Activated naive CD4-positive, alpha-beta T cell treated with anti-CD3 and anti-CD28 coated beads, Interleukin-2, amount 10 ng/mL, durations not matched to agents 7 days and 5 days (primary cell): ENCODE measurements around the gene HSD11B2.
A peak's percentile ranks its signal among the peaks of the same experiment; 100 is the strongest.
"Not testable (repeated sequence)": the region's sequence is repeated elsewhere in the genome, so short reads cannot be mapped to it uniquely, and the experiment has no call there.

Experiments used
- CTCF ChIA-PET: fragments of 350-600 bp; sonication (Branson Sonifier 250); formaldehyde crosslinking; loops from one replicate; lab custom pipeline; 2021; ENCODE audit warnings: antibody characterized with exemption; lab: Charles Lee
- DNase-seq: peaks from one replicate; pipeline ENCODE4 v3.0.0-alpha.2; 2020
- H3K27ac Mint-ChIP-seq: one replicate; pipeline ENCODE4 v1.8.0; 2021; ENCODE audit warnings: mild to moderate bottlenecking, moderate library complexity, mixed read lengths
- H3K27me3 Mint-ChIP-seq: one replicate; pipeline ENCODE4 v1.8.0; 2021; ENCODE audit warnings: mild to moderate bottlenecking, mixed read lengths
- H3K36me3 Mint-ChIP-seq: one replicate; pipeline ENCODE4 v1.8.0; 2021; ENCODE audit warnings: mixed read lengths
- H3K4me1 Mint-ChIP-seq: one replicate; pipeline ENCODE4 v1.8.0; 2021; ENCODE audit warnings: mixed read lengths
- H3K4me3 Mint-ChIP-seq: one replicate; pipeline ENCODE4 v1.8.0; 2021; ENCODE audit warnings: mild to moderate bottlenecking, moderate library complexity, mixed read lengths
- H3K9me3 Mint-ChIP-seq: one replicate; pipeline ENCODE4 v1.8.0; 2021; ENCODE audit warnings: mixed read lengths

Gene HSD11B2

DNA sequence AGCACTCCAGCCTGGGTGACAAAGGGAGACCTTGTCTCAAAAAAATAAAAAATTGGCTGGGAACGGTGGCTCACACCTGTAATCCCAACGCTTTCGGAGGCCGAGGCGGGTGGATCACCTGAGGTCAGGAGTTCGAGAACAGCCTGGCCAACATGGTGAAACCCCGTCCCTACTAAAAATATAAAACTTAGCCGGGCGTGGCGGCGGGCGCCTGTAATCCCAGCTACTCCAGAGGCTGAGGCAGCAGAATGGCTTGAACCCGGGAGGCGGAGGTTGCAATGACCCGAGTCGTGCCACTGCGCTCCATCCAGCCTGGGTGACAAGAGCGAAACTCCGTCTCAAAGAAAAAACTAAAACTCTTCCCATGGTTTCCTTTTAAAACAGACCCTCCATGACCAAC is 15.5 kb upstream of the HSD11B2 start:
- not testable (repeated sequence) for H3K27ac Mint-ChIP-seq, H3K9me3 Mint-ChIP-seq, DNase-seq, H3K36me3 Mint-ChIP-seq
- Mint-ChIP-seq H3K27me3 (peaks cover 80% of the 10 kb centered on the region), H3K4me1 (peaks cover 11% of the 10 kb centered on the region), H3K4me3 (peak overlapping the region; percentile 46)
- CTCF ChIA-PET = interaction anchor here (1.4 to 2.6 kb wide), 2 partner anchors 13 to 155 kb away, joined by 4 to 13 read pairs; no protein-coding TSS in a partner anchor

GRCh38 chr16:67415872-67416793 is 14.8 kb upstream of the HSD11B2 start, which contains the start of gene ZDHHC1:
ZDHHC1 (minus strand) TSS chr16:67416477; CDS start chr16:67407775, 8,702 bp downstream.
- peak within 1 kb of the TSS; percentile 63 for H3K4me3 Mint-ChIP-seq
- peaks cover 83% of the 10 kb centered on the region for H3K27me3 Mint-ChIP-seq
- CTCF ChIA-PET = interaction anchor here (0.6 to 3.1 kb wide), 5 partner anchors 11 to 451 kb away, joined by 3 to 23 read pairs (median 4); no protein-coding TSS in a partner anchor
- H3K9me3 Mint-ChIP-seq = no peaks in the 10 kb centered on the region
- DNase-seq = peak; percentile 54
- no peaks in the 10 kb centered on the region for H3K36me3 Mint-ChIP-seq
- H3K4me1 Mint-ChIP-seq = peaks cover 11% of the 10 kb centered on the region
- H3K27ac Mint-ChIP-seq = no peak within 1 kb of the TSS

DNA sequence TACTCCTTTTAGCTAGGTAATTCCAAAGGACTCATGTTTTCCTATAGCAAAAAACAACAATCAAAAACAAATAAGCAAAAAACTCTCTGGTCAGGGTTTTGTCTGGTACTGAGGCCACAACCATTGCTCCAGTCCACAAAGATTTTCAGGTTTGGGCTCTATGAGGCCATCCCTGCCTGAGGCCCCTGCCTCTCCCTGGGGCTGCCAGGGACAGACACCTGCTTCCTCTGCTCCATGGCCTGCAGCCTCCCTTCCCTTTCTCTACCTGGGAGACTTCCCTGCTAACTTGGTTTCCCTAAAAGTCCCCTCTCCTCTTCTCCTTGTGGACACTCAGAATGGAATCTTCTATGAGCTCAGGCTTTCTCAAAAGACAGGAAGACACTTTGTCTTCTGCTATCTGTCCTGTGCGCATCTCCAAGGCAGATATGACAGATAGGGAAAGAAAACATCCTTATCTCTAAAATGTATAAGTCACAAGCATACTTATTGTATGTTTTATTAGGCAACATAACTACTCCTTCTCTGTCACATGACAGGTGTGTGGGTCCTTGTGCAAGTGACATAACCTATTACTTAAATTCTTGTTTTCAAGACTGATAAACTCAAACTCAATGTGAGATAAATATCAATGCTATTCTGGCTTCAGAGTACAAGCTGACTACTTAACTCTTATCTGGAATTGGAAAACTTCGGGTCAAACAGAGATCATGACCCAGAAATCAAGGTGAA is 13.4 kb upstream of the HSD11B2 start:
- no peak for DNase-seq
- H3K4me1 Mint-ChIP-seq = peaks cover 11% of the 10 kb centered on the region
- no peaks in the 10 kb centered on the region for H3K9me3 Mint-ChIP-seq
- peak overlapping the region; percentile 8 for H3K4me3 Mint-ChIP-seq
- no peak overlapping the region for H3K27ac Mint-ChIP-seq
- H3K27me3 Mint-ChIP-seq = peaks cover 85% of the 10 kb centered on the region
- H3K36me3 Mint-ChIP-seq = no peaks in the 10 kb centered on the region
- CTCF ChIA-PET = interaction anchor here (0.6 to 3.1 kb wide), 4 partner anchors 9 to 173 kb away, joined by 3 to 23 read pairs (median 4); no protein-coding TSS in a partner anchor

DNA sequence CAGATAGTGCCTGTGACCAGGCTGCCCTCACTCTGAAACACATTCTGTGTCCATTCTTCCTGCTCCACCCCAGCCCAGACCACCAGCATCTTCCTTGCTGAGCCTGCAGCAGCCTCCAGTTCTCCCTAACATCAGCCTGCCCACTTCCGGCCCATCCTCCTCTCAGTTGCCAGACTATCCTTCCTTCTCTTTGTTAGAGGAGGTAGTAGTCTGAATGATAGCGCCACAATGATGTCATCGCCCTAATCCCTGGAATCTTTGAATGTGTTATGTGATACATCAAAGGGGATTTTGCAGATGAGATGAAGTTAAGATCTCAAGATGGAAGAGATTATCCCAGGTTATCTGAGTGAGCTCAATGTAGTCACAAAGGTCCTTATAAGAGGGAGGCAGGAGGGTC is 11.4 kb upstream of the HSD11B2 start:
- CTCF ChIA-PET = no interaction called here
- H3K27me3 Mint-ChIP-seq = peaks cover 88% of the 10 kb centered on the region
- no peak overlapping the region for H3K4me3 Mint-ChIP-seq
- H3K9me3 Mint-ChIP-seq = no peaks in the 10 kb centered on the region
- no peak for DNase-seq
- H3K27ac Mint-ChIP-seq = no peak overlapping the region
- no peaks in the 10 kb centered on the region for H3K36me3 Mint-ChIP-seq
- H3K4me1 Mint-ChIP-seq = peaks cover 11% of the 10 kb centered on the region

- Mint-ChIP-seq H3K4me1 (peaks cover 11% of the 10 kb centered on the region), H3K27ac (no peak overlapping the region), H3K9me3 (no peaks in the 10 kb centered on the region), H3K36me3 (no peaks in the 10 kb centered on the region), H3K4me3 (no peak overlapping the region), H3K27me3 (peaks cover 88% of the 10 kb centered on the region)
- no peak for DNase-seq
- CTCF ChIA-PET = no interaction called here
Observed at GRCh38 chr16:67419931-67420330, 11.0 kb upstream of the HSD11B2 start.

- Mint-ChIP-seq H3K4me3 (no peak overlapping the region), H3K36me3 (no peaks in the 10 kb centered on the region), H3K9me3 (no peaks in the 10 kb centered on the region), H3K4me1 (peaks cover 9% of the 10 kb centered on the region), H3K27ac (no peak overlapping the region), H3K27me3 (peaks cover 88% of the 10 kb centered on the region)
- CTCF ChIA-PET = interaction anchor here (1.0 to 2.2 kb wide), 4 partner anchors 13 to 45 kb away, joined by 3 to 7 read pairs (median 5); no protein-coding TSS in a partner anchor
- DNase-seq = no peak
Observed at GRCh38 chr16:67421030-67421429, 9.9 kb upstream of the HSD11B2 start.

DNA sequence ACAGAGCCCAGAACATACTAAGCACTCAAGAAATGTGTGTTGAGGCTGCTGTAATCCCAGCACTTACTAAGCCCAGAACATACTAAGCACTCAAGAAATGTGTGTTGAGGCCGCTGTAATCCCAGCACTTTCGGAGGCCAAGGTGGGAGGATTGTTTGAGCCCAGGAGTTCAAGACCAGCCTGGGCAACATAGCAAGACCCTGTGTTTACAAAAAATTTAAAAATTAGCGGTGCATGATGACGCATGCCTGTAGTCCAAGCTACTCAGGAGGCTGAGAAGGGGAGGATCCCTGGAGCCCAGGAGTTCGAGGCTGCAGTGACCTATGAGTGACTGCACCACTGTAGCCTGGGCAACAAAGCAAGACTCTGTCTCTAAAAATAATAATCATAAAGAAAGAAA is 7.9 kb upstream of the HSD11B2 start:
- no peak overlapping the region for H3K27ac Mint-ChIP-seq
- DNase-seq = no peak
- no peaks in the 10 kb centered on the region for H3K36me3 Mint-ChIP-seq
- H3K4me3 Mint-ChIP-seq = no peak overlapping the region
- no peaks in the 10 kb centered on the region for H3K9me3 Mint-ChIP-seq
- no peaks in the 10 kb centered on the region for H3K4me1 Mint-ChIP-seq
- peaks cover 89% of the 10 kb centered on the region for H3K27me3 Mint-ChIP-seq
- CTCF ChIA-PET = interaction anchor here (0.9 to 1.0 kb wide), 2 partner anchors 42 to 97 kb away, joined by 3 read pairs; no protein-coding TSS in a partner anchor

- CTCF ChIA-PET = interaction anchor here (0.9 kb wide), 2 partner anchors 31 to 41 kb away, joined by 3 read pairs; partner anchors contain the start of gene TPPP3
- Mint-ChIP-seq H3K4me1 (no peaks in the 10 kb centered on the region), H3K36me3 (no peaks in the 10 kb centered on the region), H3K4me3 (no peak overlapping the region), H3K9me3 (no peaks in the 10 kb centered on the region), H3K27me3 (peaks cover 89% of the 10 kb centered on the region), H3K27ac (no peak overlapping the region)
- DNase-seq = no peak
Observed at GRCh38 chr16:67423611-67424260, 7.2 kb upstream of the HSD11B2 start.

DNA sequence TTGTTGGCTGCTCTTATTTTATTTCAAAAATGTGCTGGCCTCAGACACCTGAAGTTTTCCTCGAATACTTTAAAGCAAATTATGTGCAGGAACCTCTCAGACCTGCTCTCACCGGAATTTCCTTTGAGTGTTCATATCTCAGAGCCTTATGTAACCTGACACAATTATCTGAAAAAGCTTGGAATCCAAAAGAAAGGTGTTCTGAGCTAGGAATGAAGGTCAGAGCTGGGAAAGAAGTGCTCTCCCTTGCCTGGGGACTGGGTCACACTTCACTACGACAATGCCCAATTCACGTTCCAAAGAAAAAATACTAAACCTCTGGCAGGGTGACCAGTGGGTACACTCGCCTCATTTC is 6.7 kb upstream of the HSD11B2 start:
- no peak overlapping the region for H3K4me3 Mint-ChIP-seq
- peaks cover 90% of the 10 kb centered on the region for H3K27me3 Mint-ChIP-seq
- CTCF ChIA-PET = interaction anchor here (0.9 to 5.4 kb wide), 2 partner anchors 19 to 31 kb away, joined by 3 to 101 read pairs; partner anchors contain the start of gene TPPP3
- H3K27ac Mint-ChIP-seq = no peak overlapping the region
- DNase-seq = no peak
- H3K9me3 Mint-ChIP-seq = no peaks in the 10 kb centered on the region
- H3K36me3 Mint-ChIP-seq = no peaks in the 10 kb centered on the region
- H3K4me1 Mint-ChIP-seq = no peaks in the 10 kb centered on the region

DNA sequence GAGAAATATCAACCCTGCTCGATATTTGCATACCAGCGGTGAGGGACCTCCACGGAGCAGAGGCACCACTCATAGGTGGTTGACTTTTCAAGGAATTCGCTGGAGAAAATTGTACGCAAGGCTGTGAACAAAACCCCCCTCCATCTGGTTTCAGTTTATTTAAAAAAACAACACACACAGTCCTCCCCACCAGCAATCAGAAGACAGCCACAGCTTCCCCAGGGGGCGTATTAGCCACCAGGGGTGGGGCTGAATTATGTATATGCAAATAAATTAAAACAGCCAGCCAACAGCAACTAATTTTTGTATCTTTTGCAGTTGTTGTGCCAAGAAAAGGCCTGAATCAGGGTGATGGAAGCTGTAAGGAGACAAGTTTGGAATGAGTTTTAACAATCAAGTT is 5.9 kb upstream of the HSD11B2 start:
- Mint-ChIP-seq H3K27me3 (peaks cover 90% of the 10 kb centered on the region), H3K36me3 (no peaks in the 10 kb centered on the region), H3K4me1 (peaks cover 2% of the 10 kb centered on the region), H3K27ac (no peak overlapping the region), H3K4me3 (no peak overlapping the region), H3K9me3 (no peaks in the 10 kb centered on the region)
- DNase-seq = no peak
- CTCF ChIA-PET = interaction anchor here (0.6 to 5.4 kb wide), 5 partner anchors 8 to 243 kb away, joined by 3 to 101 read pairs (median 6); partner anchors contain the start of gene ZDHHC1

- no peak overlapping the region for H3K4me3 Mint-ChIP-seq
- H3K27ac Mint-ChIP-seq = no peak overlapping the region
- DNase-seq = no peak
- H3K36me3 Mint-ChIP-seq = no peaks in the 10 kb centered on the region
- peaks cover 91% of the 10 kb centered on the region for H3K27me3 Mint-ChIP-seq
- H3K9me3 Mint-ChIP-seq = no peaks in the 10 kb centered on the region
- CTCF ChIA-PET = interaction anchor here (1.4 to 5.4 kb wide), 4 partner anchors 8 to 26 kb away, joined by 4 to 101 read pairs (median 14); partner anchors contain the start of gene ZDHHC1
- peaks cover 5% of the 10 kb centered on the region for H3K4me1 Mint-ChIP-seq
Observed at GRCh38 chr16:67425580-67425979, 5.3 kb upstream of the HSD11B2 start.

DNA sequence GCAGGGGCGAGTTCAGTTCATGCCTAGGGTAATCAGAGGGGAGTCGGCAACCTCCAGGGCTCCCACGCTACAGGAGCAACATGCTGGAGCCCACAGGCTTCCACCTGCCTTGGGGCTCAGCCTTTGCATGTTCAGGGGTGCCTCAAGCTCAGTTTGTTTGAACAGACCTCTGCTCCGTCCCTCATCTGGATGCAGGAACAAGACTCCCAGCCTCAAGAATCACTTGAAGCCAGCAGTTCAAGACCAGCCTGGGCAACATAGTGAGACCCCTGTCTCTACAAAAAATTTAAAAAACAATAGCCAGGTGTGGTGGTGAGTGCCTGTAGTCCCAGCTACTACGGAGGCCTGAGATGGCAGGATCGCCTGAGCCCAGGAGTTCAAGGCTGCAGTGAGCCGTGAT is 4.9 kb upstream of the HSD11B2 start:
- Mint-ChIP-seq H3K36me3 (no peaks in the 10 kb centered on the region), H3K9me3 (no peaks in the 10 kb centered on the region), H3K27ac (no peak overlapping the region), H3K27me3 (peaks cover 91% of the 10 kb centered on the region), H3K4me3 (no peak overlapping the region), H3K4me1 (peaks cover 5% of the 10 kb centered on the region)
- CTCF ChIA-PET = interaction anchor here (1.0 to 5.4 kb wide), 7 partner anchors 9 to 147 kb away, joined by 3 to 101 read pairs (median 6); partner anchors contain the start of gene ZDHHC1
- DNase-seq = no peak

DNA sequence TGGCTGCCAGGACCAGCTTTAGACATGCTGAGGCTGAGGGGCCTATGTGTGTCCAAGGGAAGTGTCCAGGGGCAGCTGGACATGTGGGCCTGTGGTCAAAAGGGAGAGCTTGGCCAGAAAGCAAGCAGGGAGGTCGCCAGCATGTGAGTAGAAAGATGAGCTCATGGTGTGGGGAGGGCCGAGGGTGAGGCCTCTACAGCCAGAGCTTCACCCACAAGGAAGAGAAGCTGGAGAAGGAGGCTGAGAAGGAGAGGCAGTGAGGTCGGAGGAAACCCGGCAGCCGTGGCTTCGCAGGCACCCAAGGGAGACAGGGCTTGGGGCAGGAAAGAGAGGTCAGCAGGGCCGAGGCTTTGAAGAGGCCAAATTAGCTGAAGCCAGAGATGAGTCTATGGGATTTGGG is 4.0 kb upstream of the HSD11B2 start:
- Mint-ChIP-seq H3K36me3 (no peaks in the 10 kb centered on the region), H3K27me3 (peaks cover 91% of the 10 kb centered on the region), H3K4me3 (no peak overlapping the region), H3K4me1 (peaks cover 7% of the 10 kb centered on the region), H3K9me3 (no peaks in the 10 kb centered on the region), H3K27ac (no peak overlapping the region)
- no peak for DNase-seq
- CTCF ChIA-PET = interaction anchor here (0.7 to 5.4 kb wide), 12 partner anchors 10 to 531 kb away, joined by 3 to 101 read pairs (median 9); partner anchors contain the start of gene ZDHHC1
